ENCODE measurements around the gene PLAU.

- TF ChIP-seq POLR2A (IDR thresholded peaks at IDR 0.05; ENCODE audit: extremely low read depth, insufficient read length) (no peak), CTCF (IDR thresholded peaks at IDR 0.05; ENCODE audit: low read depth, low read length) (no peak)
These were observed 26.6 kb downstream of the PLAU start for GRCh38 chr10:73937333-73938043.

Measured in NB4 (cell line).